Measurements from ENCODE around the gene VWF.
A peak's percentile ranks its signal among the peaks of the same experiment; 100 is the strongest.
"Not testable (repeated sequence)": the region's sequence is repeated elsewhere in the genome, so short reads cannot be mapped to it uniquely, and the experiment has no call there.

VWF gene

DNA sequence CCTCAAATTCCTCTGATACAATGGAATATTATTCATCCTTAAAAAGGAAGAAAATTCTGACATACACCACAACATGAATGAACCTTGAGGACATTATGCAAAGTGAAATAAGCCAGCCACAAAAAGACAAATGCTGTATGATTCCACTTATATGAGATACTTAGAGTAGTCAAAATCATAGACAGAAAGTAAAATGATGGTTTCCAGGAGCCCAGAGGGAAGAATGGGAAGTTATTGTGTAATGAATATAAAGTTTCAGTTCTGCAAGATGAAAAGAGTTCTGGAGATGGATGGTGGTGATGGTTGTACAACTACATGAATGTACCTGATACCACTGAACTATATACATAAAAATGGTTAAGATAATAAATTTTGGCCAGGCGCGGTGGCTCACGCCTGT is 18.3 kb downstream of the VWF start:
- H3K27ac ChIP-seq: no peak overlapping the region
- TF ChIP-seq, protein P1, sequence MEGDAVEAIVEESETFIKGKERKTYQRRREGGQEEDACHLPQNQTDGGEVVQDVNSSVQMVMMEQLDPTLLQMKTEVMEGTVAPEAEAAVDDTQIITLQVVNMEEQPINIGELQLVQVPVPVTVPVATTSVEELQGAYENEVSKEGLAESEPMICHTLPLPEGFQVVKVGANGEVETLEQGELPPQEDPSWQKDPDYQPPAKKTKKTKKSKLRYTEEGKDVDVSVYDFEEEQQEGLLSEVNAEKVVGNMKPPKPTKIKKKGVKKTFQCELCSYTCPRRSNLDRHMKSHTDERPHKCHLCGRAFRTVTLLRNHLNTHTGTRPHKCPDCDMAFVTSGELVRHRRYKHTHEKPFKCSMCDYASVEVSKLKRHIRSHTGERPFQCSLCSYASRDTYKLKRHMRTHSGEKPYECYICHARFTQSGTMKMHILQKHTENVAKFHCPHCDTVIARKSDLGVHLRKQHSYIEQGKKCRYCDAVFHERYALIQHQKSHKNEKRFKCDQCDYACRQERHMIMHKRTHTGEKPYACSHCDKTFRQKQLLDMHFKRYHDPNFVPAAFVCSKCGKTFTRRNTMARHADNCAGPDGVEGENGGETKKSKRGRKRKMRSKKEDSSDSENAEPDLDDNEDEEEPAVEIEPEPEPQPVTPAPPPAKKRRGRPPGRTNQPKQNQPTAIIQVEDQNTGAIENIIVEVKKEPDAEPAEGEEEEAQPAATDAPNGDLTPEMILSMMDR (conservative IDR thresholded peaks at IDR 0.05; ENCODE audit: low read depth): no peak
- DNase-seq (ENCODE audit: low spot score): no peak
- CTCF ChIA-PET: no interaction called here
- POLR2A ChIA-PET (ENCODE audit: low non-redundant PET): no interaction called here

DNA sequence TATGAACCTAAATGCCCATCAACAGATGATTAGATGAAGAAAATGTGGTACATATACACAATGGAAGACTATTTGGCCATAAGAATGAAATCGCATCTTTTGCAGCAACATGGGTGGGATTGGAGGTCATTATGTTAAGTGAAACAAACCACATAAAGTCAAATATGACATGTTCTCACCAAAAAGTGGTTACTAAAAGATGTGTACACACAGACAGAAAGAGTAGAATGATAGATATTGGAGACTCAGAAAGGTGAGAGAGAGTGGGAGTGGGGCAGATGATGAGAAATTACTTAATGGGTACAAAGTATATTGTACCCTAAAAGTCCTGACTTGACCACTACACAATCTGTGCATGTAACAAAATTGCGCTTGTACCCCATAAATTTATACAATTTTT is 19.6 kb downstream of the VWF start:
- H3K27ac ChIP-seq: no peak overlapping the region
- POLR2A ChIA-PET (ENCODE audit: low non-redundant PET): interaction anchor here (0.6 kb wide), 1 partner anchor 64 kb away, joined by 3 read pairs; no protein-coding TSS in a partner anchor
- CTCF ChIA-PET: no interaction called here
- DNase-seq (ENCODE audit: low spot score): no peak
- TF ChIP-seq, protein P1 (conservative IDR thresholded peaks at IDR 0.05; ENCODE audit: low read depth): no peak

GRCh38 chr12:6104027-6104426 is 20.4 kb downstream of the VWF start:
- ChIA-PET POLR2A (ENCODE audit: low non-redundant PET) (no interaction called here), CTCF (no interaction called here)
- DNase-seq (ENCODE audit: low spot score): no peak
- no peak overlapping the region for H3K27ac ChIP-seq
- TF ChIP-seq, protein P1 (conservative IDR thresholded peaks at IDR 0.05; ENCODE audit: low read depth): no peak

GRCh38 chr12:6102021-6102420 is 22.4 kb downstream of the VWF start:
- CTCF ChIA-PET; DNase-seq (ENCODE audit: low spot score); H3K27ac ChIP-seq; POLR2A ChIA-PET (ENCODE audit: low non-redundant PET): not testable (repeated sequence)

GRCh38 chr12:6099316-6099715 is 25.2 kb downstream of the VWF start:
- ChIA-PET POLR2A (ENCODE audit: low non-redundant PET) (no interaction called here), CTCF (no interaction called here)
- DNase-seq (ENCODE audit: low spot score): no peak

DNA sequence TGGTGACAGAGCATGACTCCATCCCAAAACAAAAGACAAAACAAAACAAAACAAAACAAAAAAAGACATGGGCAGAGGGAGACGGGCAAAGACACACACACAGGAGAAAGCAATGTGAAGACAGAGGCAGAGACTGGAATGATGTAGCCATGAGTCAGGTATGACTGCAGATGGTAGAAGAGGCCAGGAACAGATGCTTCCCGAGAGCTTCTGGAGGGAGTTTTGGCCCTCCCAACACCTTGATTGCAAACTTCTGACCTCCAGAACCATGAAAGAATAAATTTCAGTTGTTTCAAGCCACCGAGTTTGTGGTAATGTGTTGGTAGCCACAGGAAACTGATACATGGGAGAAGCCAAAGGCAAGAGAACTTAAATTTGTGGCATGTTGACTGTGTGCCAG is 27.1 kb downstream of the VWF start:
- TF ChIP-seq, protein P1 (conservative IDR thresholded peaks at IDR 0.05; ENCODE audit: low read depth): no peak
- peak; percentile 37 for DNase-seq (ENCODE audit: low spot score)
- no peak overlapping the region for H3K27ac ChIP-seq
- POLR2A ChIA-PET (ENCODE audit: low non-redundant PET): no interaction called here
- CTCF ChIA-PET: interaction anchor here (0.7 kb wide), 2 partner anchors 53 to 182 kb away, joined by 3 read pairs; no protein-coding TSS in a partner anchor

More at GRCh38 chr12:6099316-6099715, 25.2 kb downstream of the VWF start:
- no peak overlapping the region for H3K27ac ChIP-seq
- TF ChIP-seq, protein P1 (conservative IDR thresholded peaks at IDR 0.05; ENCODE audit: low read depth): no peak

GRCh38 chr12:6096527-6096926 is 27.9 kb downstream of the VWF start:
- DNase-seq (ENCODE audit: low spot score): no peak
- ChIA-PET CTCF (no interaction called here), POLR2A (ENCODE audit: low non-redundant PET) (no interaction called here)

More at GRCh38 chr12:6096527-6096926, 27.9 kb downstream of the VWF start:
- TF ChIP-seq, protein P1 (conservative IDR thresholded peaks at IDR 0.05; ENCODE audit: low read depth): no peak
- no peak overlapping the region for H3K27ac ChIP-seq

All from RWPE1 (cell line).